ENCODE measurements around the gene COL6A1.

Gene COL6A1

GRCh38 chr21:46049890-46050667 lies 68.5 kb downstream of the COL6A1 start:
- no peak for DNase-seq (ENCODE audit: low spot score)

DNA sequence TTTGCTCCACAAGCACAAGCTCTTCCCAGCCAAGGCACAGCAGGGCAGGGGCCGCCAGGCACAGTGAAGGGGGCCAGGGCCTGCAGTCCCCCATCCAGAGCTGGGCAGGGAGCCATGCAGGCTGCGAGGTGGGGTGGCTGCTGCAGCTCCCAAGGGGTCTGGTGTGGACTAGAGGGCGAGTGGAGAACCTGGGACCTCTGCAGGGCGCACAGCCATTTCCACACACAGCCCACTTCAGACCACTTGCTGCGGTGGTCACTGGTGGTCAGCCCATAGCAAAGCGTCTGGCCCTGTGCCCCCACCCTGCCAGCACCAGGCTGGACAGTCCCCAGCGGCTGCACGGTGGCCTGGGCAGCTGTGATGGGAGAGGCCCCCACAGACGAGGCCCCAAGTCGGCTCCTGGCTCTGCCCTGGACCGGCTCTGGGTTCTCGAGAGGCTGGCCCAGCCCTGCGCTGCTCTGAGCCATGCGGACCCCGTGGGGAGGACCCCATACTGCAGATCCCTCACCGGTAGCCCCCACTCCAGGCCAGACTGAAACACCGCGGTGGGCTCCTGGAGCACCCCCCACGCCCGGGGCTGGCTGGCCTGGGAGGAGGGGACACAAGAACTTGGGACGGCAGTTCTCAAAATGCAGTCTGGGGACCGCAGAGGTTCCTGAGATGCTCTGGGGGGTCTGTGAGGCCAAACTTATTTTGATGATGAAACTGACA lies 69.3 kb downstream of the COL6A1 start:
- no peak for DNase-seq (ENCODE audit: low spot score)

DNA sequence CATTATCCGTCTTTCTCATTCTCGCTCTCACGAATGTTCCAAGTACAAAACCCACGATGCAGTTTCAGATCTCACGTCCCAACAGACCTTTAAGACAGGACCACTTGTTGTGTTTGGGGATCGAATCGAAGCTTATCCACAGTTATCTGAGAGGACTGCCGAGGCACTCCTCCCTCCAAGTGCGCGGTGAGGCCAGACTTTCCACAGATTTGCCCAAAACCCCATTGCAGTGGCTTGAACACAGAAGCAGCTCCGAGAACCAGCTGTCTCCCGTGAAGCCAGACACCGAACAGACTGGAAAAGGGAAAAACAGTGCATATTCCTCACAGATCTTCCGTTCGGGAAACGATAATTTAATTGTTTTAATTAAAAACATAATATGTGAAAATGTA lies 69.8 kb downstream of the COL6A1 start:
- DNase-seq (ENCODE audit: low spot score) = no peak

DNA sequence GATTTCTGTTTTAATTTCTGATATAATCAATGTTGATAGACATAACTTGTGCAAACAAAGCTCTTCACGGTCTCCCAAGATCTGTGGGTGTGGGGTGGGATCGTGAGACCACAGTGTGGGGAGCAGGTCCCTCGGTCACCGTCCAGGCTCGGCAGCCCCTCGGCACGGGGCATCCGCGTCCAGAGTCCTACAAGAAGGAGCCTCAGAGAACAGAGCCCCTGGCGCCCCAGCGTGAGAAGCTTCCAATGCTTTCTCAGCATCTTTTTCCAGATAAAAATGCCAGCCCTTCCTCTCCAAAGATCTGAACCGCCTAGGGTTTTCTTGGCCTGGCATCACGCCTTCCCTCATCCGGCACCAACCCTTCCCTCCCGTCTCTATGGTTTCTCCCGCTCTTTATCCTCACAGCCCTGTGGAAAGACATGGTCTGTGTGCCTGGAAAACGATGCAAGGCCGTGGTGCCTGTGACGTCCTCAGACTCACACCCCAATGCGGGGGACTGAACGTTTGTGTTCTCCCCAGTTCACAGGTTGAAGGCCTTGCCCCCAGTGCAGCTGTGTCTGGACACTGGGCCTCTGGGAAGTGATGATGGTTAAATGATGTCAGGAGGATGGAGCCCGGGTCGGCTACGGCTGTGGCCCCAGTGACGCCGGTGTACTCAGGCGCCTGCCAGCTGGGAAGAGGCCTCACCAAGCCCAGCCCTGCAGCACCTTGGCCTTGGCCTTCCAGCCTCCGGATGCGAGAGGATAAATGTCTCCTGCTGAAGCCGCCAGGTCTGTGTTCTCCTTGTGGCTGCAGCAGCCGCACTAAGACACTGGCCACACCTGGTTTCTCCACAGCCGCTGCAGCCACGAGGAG lies 70.5 kb downstream of the COL6A1 start:
- DNase-seq (ENCODE audit: low spot score) = no peak

DNA sequence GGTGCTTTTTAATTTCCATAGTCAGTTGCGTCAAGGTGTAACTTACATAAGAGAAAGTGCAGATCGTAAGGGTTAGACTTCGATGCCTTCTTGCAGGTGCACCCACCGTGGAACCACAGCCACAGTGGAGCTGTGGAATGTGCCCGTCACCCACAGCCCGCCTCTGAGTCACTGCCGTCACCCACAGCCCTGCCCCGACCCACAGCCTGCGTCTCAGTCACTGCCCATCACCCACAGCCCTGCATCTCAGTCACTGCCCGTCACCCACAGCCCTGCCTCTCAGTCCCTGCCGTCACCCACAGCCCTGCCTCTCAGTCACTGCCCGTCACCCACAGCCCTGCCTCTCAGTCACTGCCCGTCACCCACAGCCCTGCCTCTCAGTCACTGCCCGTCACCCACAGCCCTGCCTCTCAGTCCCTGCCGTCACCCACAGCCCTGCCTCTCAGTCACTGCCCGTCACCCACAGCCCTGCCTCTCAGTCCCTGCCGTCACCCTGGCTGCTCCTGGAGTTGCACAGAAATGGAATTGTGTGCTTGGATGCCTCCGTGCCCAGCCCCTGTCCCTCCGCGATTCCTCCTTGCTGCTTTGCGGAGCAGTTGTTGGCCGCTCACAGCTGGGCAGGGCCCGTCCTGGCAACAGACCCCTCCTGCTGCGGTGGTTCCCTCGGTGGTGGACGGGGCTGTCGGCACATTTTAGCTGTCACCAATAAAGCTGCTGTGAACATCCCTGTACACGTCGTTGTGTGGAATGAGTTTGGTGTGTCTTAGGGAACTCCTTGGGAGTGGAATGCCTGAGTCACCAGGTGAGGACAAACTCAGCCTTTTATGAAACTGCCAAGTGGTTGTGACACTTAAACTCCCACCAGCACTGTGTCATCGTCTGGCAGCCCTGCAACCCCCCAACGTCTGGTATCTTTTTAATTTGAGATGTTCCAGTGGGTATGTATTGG lies 71.4 kb downstream of the COL6A1 start:
- no peak for DNase-seq (ENCODE audit: low spot score)

GRCh38 chr21:46054031-46054430 lies 72.5 kb downstream of the COL6A1 start:
- no peak for DNase-seq (ENCODE audit: low spot score)

- DNase-seq (ENCODE audit: low spot score) = no peak
These were observed 72.9 kb downstream of the COL6A1 start for GRCh38 chr21:46054451-46054881.
